RWPE2 (cell line): Measurements from ENCODE around the gene SLF1.

ENCODE experiments used
- ATAC-seq: fragments of 200-7000 bp; cut with Tn5 transposase; 3 replicates; pipeline ENCODE4 v1.9.1; 2021; ENCODE audit warnings: low read depth
- DNase-seq: peaks from one replicate; pipeline ENCODE4 v3.0.0-alpha.2; 2020; ENCODE audit warnings: low spot score
- H3K27ac ChIP-seq: fragments of 450-650 bp; 2 replicates; pipeline ENCODE4 v1.5.1; 2017; ENCODE audit warnings: mild to moderate bottlenecking; ENCODE audit not compliant: poor library complexity, severe bottlenecking
- H3K27me3 ChIP-seq: fragments of 250-450 bp; sonication (Bioruptor Pico); 2 replicates; pipeline ENCODE4 v1.5.1; 2021; ENCODE audit warnings: mild to moderate bottlenecking, moderate library complexity; ENCODE audit not compliant: insufficient read depth, poor library complexity, severe bottlenecking
- H3K36me3 ChIP-seq: fragments of 250-450 bp; sonication (Bioruptor Pico); 2 replicates; pipeline ENCODE4 v1.5.1; 2020; ENCODE audit warnings: low read depth, mild to moderate bottlenecking, moderate library complexity
- H3K4me1 ChIP-seq: fragments of 250-450 bp; sonication (Bioruptor Pico); 2 replicates; pipeline ENCODE4 v1.5.1; 2021; ENCODE audit warnings: mild to moderate bottlenecking, moderate library complexity; ENCODE audit not compliant: insufficient read depth, poor library complexity, severe bottlenecking
- H3K4me3 ChIP-seq: fragments of 250-450 bp; sonication (Bioruptor Pico); 2 replicates; pipeline ENCODE4 v1.5.1; 2021; ENCODE audit warnings: mild to moderate bottlenecking, moderate library complexity; ENCODE audit not compliant: severe bottlenecking
- H3K9me3 ChIP-seq: fragments of 250-450 bp; sonication (Bioruptor Pico); 2 replicates; pipeline ENCODE4 v1.5.1; 2021; ENCODE audit warnings: mild to moderate bottlenecking, moderate library complexity; ENCODE audit not compliant: severe bottlenecking
- CTCF ChIP-seq: fragments of 450-650 bp; IDR thresholded peaks from one replicate; pipeline ENCODE4 v1.5.1; 2017; ENCODE audit warnings: mild to moderate bottlenecking, moderate library complexity; ENCODE audit not compliant: poor library complexity, severe bottlenecking

SLF1 gene

GRCh38 chr5:94595281-94595840, 23.1 kb upstream of the SLF1 start:
- TF ChIP-seq CTCF, result no peak
- no peak overlapping the region for H3K4me3 ChIP-seq
- no peaks in the 10 kb centered on the region for H3K9me3 ChIP-seq
- no peaks in the 10 kb centered on the region for H3K27me3 ChIP-seq
- H3K4me1 ChIP-seq, result no peaks in the 10 kb centered on the region
- no peaks in the 10 kb centered on the region for H3K36me3 ChIP-seq
- ATAC-seq (no peak), DNase-seq (no peak)
- no peak overlapping the region for H3K27ac ChIP-seq

DNA sequence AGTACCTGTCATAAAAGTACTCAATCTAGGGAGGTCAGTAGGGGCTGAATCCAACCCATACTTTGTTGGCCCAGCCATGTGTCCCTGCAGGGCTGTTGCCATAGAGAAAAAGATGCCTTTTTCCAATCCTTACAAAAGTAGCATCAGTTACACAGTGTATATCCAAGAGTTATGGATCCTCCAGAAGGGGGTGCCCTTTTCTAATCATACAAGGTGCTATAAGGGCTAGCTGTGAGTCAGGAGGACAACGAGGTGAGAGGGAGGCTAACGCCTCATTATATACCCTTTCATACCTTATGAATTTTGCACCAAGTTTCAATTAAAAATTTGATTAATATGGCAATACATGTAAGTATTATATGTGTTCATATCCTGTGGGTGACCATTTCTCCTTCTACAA, 4.9 kb upstream of the SLF1 start:
- TF ChIP-seq CTCF, result peak; percentile 23

GRCh38 chr5:94614156-94614805, 4.2 kb upstream of the SLF1 start:
- H3K27me3 ChIP-seq, result no peaks in the 10 kb centered on the region
- no peak for ATAC-seq
- H3K4me3 ChIP-seq, result no peak overlapping the region
- H3K27ac ChIP-seq, result no peak overlapping the region
- H3K36me3 ChIP-seq, result no peaks in the 10 kb centered on the region
- no peaks in the 10 kb centered on the region for H3K9me3 ChIP-seq
- peaks cover 14% of the 10 kb centered on the region for H3K4me1 ChIP-seq
- no peak for DNase-seq
- no peak for TF ChIP-seq CTCF

More for the DNA sequence above, 4.9 kb upstream of the SLF1 start:
- ATAC-seq (no peak), DNase-seq (no peak)
- peaks cover 14% of the 10 kb centered on the region for H3K4me1 ChIP-seq
- no peaks in the 10 kb centered on the region for H3K9me3 ChIP-seq
- no peak overlapping the region for H3K4me3 ChIP-seq
- H3K36me3 ChIP-seq, result no peaks in the 10 kb centered on the region
- no peaks in the 10 kb centered on the region for H3K27me3 ChIP-seq
- no peak overlapping the region for H3K27ac ChIP-seq

GRCh38 chr5:94615862-94616261, 2.6 kb upstream of the SLF1 start:
- ATAC-seq, result no peak
- H3K9me3 ChIP-seq, result no peaks in the 10 kb centered on the region

More at GRCh38 chr5:94615862-94616261, 2.6 kb upstream of the SLF1 start:
- H3K27ac ChIP-seq, result no peak overlapping the region
- no peaks in the 10 kb centered on the region for H3K36me3 ChIP-seq
- no peak overlapping the region for H3K4me3 ChIP-seq
- no peak for DNase-seq
- no peak for TF ChIP-seq CTCF
- no peaks in the 10 kb centered on the region for H3K27me3 ChIP-seq
- H3K4me1 ChIP-seq, result peaks cover 20% of the 10 kb centered on the region
